ENCODE data around the gene HIPK2.
A peak's percentile ranks its signal among the peaks of the same experiment; 100 is the strongest.

HIPK2 gene

DNA sequence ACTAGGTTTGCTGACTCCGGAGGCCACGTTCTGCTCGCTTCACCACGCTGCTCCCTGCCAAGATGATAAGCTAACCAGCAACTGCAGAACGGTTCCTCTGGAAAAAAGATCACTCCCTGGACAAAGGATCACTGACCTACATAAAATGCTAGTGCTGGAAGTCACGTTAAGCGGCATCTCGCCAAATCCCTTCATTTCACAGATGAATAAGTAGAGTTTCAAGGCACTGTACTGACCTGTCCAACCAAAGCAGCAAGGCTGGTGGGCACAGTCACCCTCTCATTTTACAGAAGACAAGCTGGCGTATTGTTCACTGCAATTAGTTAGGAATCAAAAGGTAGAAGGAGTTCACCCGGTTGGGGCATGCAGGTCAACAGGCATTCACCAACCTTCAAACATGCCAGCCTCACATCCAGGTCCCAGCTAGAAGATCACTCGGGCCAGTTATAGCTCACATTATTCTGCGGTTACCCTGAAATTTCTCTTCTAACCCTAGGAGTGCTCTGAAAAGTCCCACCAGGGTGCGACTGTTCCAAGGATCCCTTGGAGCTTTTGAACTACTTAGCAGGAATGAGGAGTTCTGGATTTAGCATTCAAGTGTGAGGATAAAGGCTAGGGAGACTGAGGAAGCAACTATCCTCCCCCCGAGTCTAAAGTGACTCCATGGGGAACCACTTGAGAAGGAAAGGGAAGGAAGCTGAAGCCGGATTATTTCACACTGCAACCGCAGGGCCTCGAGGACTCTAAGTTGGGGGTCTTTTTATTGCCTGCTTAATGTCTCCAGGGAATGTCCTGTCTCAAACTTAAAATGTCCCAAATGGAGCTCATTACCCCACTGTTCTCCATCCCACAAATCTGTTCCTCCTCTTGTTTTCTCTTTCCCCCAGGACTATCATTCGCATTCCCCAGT is 32.8 kb downstream of the HIPK2 start:
- Histone ChIP-seq H3K4me1 (ENCODE audit: control insufficient read depth, low read depth, low read length) (peaks cover 14% of the 10 kb centered on the region), H3K18ac (ENCODE audit: low read length) (no peak overlapping the region), H2BK15ac (replicated peaks; ENCODE audit: low read depth) (no peak overlapping the region), H2BK5ac (ENCODE audit: low read length) (no peak overlapping the region), H3K36me3 (ENCODE audit: control insufficient read depth, insufficient read depth, low read length) (no peaks in the 10 kb centered on the region), H3K56ac (ENCODE audit: low read length) (no peak overlapping the region), H3K79me1 (ENCODE audit: low read length) (peaks cover 12% of the 10 kb centered on the region), H4K5ac (ENCODE audit: low read length) (no peak overlapping the region), H3K9ac (ENCODE audit: low read length) (no peak overlapping the region), H3K79me2 (ENCODE audit: control insufficient read depth, insufficient read depth, low read length) (no peaks in the 10 kb centered on the region), H2BK120ac (ENCODE audit: low read depth, low read length) (no peak overlapping the region), H3K27ac (ENCODE audit: low read depth, low read length) (no peak overlapping the region), H4K8ac (ENCODE audit: low read depth, low read length) (no peak overlapping the region), H3K27me3 (ENCODE audit: insufficient read depth, low read length, poor library complexity) (no peaks in the 10 kb centered on the region), H3K4me3 (ENCODE audit: low read length) (no peak overlapping the region), H2AK5ac (ENCODE audit: low read length) (no peak overlapping the region), H3K4me2 (ENCODE audit: low read length) (no peak overlapping the region), H3K4ac (ENCODE audit: low read depth, low read length) (no peak overlapping the region), H3K23ac (ENCODE audit: low read length) (no peak overlapping the region)
- no CpG with 5 or more reads among the region's 18 CpGs for WGBS (ENCODE audit: extremely low coverage, insufficient coverage, low lambda C conversion rate)
- DNase-seq: peak; percentile 16

DNA sequence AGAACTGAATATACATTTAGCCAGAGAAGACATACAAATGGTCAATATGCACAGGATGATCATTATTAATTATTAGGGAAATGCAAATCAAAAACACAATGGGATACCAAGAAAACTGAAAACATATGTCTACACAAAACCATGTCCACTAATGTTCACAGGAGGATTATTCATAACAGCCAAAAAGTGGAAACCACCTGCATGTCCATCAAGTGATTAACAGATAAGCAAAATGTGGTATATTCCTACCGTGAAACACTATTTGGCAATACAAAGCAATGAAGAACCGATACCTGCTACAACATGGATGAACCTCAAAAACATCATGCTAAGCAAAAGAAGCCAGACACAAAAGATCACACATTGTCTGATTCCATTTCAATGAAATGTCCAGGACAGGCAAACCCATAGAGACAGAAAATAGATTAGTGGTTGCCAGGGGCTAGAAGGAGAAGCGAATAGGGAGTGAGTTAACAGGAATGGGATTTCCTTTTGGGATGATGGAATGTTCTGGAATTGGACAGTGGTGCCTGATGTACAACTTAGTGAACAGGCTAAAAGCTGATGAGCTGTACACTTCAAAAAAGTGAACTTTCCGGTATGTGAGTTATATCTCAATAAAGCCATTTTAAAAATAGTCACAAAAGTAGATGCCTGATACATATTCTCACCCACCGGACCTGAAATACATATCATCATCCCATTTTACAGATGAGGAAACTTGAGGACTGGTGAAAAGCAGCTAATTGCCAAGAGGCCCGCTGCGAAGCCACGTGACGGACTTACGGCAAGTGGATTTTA is 33.6 kb downstream of the HIPK2 start:
- no peaks in the 10 kb centered on the region for H3K27me3 ChIP-seq (ENCODE audit: insufficient read depth, low read length, poor library complexity)
- peaks cover 9% of the 10 kb centered on the region for H3K79me1 ChIP-seq (ENCODE audit: low read length)
- H3K4me2 ChIP-seq (ENCODE audit: low read length): no peak overlapping the region
- no peak overlapping the region for H2BK15ac ChIP-seq (replicated peaks; ENCODE audit: low read depth)
- H3K18ac ChIP-seq (ENCODE audit: low read length): no peak overlapping the region
- H3K79me2 ChIP-seq (ENCODE audit: control insufficient read depth, insufficient read depth, low read length): no peaks in the 10 kb centered on the region
- H4K8ac ChIP-seq (ENCODE audit: low read depth, low read length): no peak overlapping the region
- no peaks in the 10 kb centered on the region for H3K36me3 ChIP-seq (ENCODE audit: control insufficient read depth, insufficient read depth, low read length)
- WGBS (ENCODE audit: extremely low coverage, insufficient coverage, low lambda C conversion rate): no CpG with 5 or more reads among the region's 10 CpGs
- no peak for DNase-seq
- no peak overlapping the region for H3K9ac ChIP-seq (ENCODE audit: low read length)
- H2AK5ac ChIP-seq (ENCODE audit: low read length): no peak overlapping the region
- peaks cover 14% of the 10 kb centered on the region for H3K4me1 ChIP-seq (ENCODE audit: control insufficient read depth, low read depth, low read length)
- H2BK120ac ChIP-seq (ENCODE audit: low read depth, low read length): no peak overlapping the region
- no peak overlapping the region for H2BK5ac ChIP-seq (ENCODE audit: low read length)
- no peak overlapping the region for H3K4ac ChIP-seq (ENCODE audit: low read depth, low read length)
- no peak overlapping the region for H3K4me3 ChIP-seq (ENCODE audit: low read length)
- no peak overlapping the region for H3K56ac ChIP-seq (ENCODE audit: low read length)
- no peak overlapping the region for H3K27ac ChIP-seq (ENCODE audit: low read depth, low read length)
- no peak overlapping the region for H3K23ac ChIP-seq (ENCODE audit: low read length)
- no peak overlapping the region for H4K5ac ChIP-seq (ENCODE audit: low read length)

DNA sequence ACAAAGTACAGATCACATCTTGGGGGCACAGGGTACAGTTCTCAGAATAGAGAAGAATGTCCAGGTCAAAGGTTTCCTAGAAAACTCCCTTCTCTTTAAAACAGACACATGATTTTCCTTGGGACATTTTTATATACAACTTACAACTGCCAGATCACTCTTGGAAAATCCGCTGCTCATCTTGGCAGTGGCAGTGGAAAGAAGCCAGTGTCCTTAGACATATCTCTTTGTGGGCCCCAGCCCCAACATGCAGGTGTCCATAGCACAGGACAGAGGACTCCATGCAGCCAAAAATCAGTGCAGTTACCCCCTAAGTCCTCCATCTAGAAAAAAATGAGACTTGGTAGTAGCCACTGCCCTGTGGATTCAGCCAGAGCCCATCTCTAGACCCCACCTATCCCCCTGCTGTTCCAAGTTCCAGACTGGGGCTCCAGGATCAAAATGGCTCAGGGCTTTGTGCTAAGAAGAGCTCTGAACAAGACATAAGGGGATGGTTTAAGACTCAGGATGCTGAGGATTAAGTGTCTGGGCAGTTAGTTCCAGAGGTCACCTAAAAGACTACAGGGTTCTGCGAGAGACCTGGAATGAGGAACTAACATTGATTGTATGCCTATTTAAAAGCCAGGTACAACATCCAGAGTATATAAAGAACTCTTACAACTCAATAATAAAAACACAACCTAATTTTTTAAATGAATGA is 34.4 kb downstream of the HIPK2 start:
- H3K79me2 ChIP-seq (ENCODE audit: control insufficient read depth, insufficient read depth, low read length): no peaks in the 10 kb centered on the region
- H2BK5ac ChIP-seq (ENCODE audit: low read length): no peak overlapping the region
- DNase-seq: no peak
- H3K4ac ChIP-seq (ENCODE audit: low read depth, low read length): no peak overlapping the region
- H3K79me1 ChIP-seq (ENCODE audit: low read length): peaks cover 9% of the 10 kb centered on the region
- H3K27ac ChIP-seq (ENCODE audit: low read depth, low read length): no peak overlapping the region
- no peak overlapping the region for H3K56ac ChIP-seq (ENCODE audit: low read length)
- no peaks in the 10 kb centered on the region for H3K27me3 ChIP-seq (ENCODE audit: insufficient read depth, low read length, poor library complexity)
- no peak overlapping the region for H2BK15ac ChIP-seq (replicated peaks; ENCODE audit: low read depth)
- no peak overlapping the region for H3K9ac ChIP-seq (ENCODE audit: low read length)
- H3K18ac ChIP-seq (ENCODE audit: low read length): no peak overlapping the region
- no peak overlapping the region for H4K8ac ChIP-seq (ENCODE audit: low read depth, low read length)
- H3K4me2 ChIP-seq (ENCODE audit: low read length): no peak overlapping the region
- no CpG with 5 or more reads among the region's 2 CpGs for WGBS (ENCODE audit: extremely low coverage, insufficient coverage, low lambda C conversion rate)
- no peak overlapping the region for H2AK5ac ChIP-seq (ENCODE audit: low read length)
- H3K36me3 ChIP-seq (ENCODE audit: control insufficient read depth, insufficient read depth, low read length): no peaks in the 10 kb centered on the region
- no peak overlapping the region for H3K4me3 ChIP-seq (ENCODE audit: low read length)
- H3K4me1 ChIP-seq (ENCODE audit: control insufficient read depth, low read depth, low read length): peaks cover 14% of the 10 kb centered on the region
- H2BK120ac ChIP-seq (ENCODE audit: low read depth, low read length): no peak overlapping the region
- no peak overlapping the region for H3K23ac ChIP-seq (ENCODE audit: low read length)
- no peak overlapping the region for H4K5ac ChIP-seq (ENCODE audit: low read length)

DNA sequence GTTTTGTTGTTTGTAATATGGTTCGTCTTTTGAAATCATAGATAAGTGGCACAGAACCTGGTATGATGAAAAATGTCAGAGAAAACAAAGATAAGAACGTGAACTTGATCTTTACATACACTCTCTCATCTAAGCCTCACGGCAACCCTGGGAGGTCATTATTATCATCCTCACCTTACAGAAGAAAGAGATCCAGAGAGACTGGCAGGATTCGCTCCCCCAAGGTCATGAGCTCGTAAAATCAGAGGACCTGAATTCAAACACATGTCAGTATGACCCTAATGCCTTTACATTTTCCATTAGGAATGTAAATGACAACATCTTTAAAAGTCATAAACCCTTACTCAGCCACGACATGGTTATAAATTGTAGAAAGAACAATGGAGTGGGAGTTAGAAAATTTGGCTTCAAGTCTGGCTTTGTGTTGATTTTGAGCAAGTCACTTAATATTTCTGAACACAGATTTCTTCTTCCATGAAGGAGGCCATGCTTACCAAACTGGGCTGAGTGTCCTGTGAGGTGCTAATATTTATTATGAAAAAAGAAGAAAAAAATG is 35.9 kb downstream of the HIPK2 start:
- Histone ChIP-seq H3K36me3 (ENCODE audit: control insufficient read depth, insufficient read depth, low read length) (no peaks in the 10 kb centered on the region), H4K5ac (ENCODE audit: low read length) (no peak overlapping the region), H3K4me2 (ENCODE audit: low read length) (no peak overlapping the region), H2BK15ac (replicated peaks; ENCODE audit: low read depth) (no peak overlapping the region), H3K18ac (ENCODE audit: low read length) (no peak overlapping the region), H3K4ac (ENCODE audit: low read depth, low read length) (no peak overlapping the region), H3K27me3 (ENCODE audit: insufficient read depth, low read length, poor library complexity) (no peaks in the 10 kb centered on the region), H3K4me1 (ENCODE audit: control insufficient read depth, low read depth, low read length) (peaks cover 14% of the 10 kb centered on the region), H3K79me1 (ENCODE audit: low read length) (peaks cover 9% of the 10 kb centered on the region), H3K9ac (ENCODE audit: low read length) (no peak overlapping the region), H3K4me3 (ENCODE audit: low read length) (no peak overlapping the region), H2BK5ac (ENCODE audit: low read length) (no peak overlapping the region), H2BK120ac (ENCODE audit: low read depth, low read length) (no peak overlapping the region), H3K79me2 (ENCODE audit: control insufficient read depth, insufficient read depth, low read length) (no peaks in the 10 kb centered on the region), H3K23ac (ENCODE audit: low read length) (no peak overlapping the region), H4K8ac (ENCODE audit: low read depth, low read length) (no peak overlapping the region), H3K27ac (ENCODE audit: low read depth, low read length) (no peak overlapping the region), H2AK5ac (ENCODE audit: low read length) (no peak overlapping the region), H3K56ac (ENCODE audit: low read length) (no peak overlapping the region)
- WGBS (ENCODE audit: extremely low coverage, insufficient coverage, low lambda C conversion rate): no CpG with 5 or more reads among the region's 6 CpGs
- DNase-seq: no peak

DNA sequence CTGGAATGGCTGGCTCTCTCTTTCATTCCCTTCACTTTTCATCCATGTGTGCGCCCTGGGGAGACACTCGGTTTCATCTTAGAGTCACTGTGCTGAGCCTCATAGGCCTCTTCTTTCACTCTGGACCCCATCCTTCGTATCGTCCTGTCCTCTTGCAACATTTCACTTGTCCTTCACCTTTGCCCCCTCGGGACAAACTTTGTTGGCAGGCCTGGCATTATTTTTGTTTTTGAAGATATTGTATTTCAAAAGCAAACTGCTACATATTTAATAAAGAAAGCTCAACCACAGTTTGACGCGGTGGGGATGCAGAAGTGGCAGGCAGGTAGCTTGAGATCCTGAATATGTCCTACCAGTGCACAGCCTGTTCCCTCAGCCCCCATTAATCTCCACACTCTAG is 36.6 kb downstream of the HIPK2 start:
- Histone ChIP-seq H3K4ac (ENCODE audit: low read depth, low read length) (no peak overlapping the region), H3K79me2 (ENCODE audit: control insufficient read depth, insufficient read depth, low read length) (no peaks in the 10 kb centered on the region), H3K4me2 (ENCODE audit: low read length) (no peak overlapping the region), H3K18ac (ENCODE audit: low read length) (no peak overlapping the region), H3K79me1 (ENCODE audit: low read length) (peaks cover 9% of the 10 kb centered on the region), H3K4me1 (ENCODE audit: control insufficient read depth, low read depth, low read length) (peaks cover 12% of the 10 kb centered on the region), H3K23ac (ENCODE audit: low read length) (no peak overlapping the region), H2BK15ac (replicated peaks; ENCODE audit: low read depth) (no peak overlapping the region), H3K4me3 (ENCODE audit: low read length) (no peak overlapping the region), H4K5ac (ENCODE audit: low read length) (no peak overlapping the region), H3K27me3 (ENCODE audit: insufficient read depth, low read length, poor library complexity) (no peaks in the 10 kb centered on the region), H2BK120ac (ENCODE audit: low read depth, low read length) (no peak overlapping the region), H3K36me3 (ENCODE audit: control insufficient read depth, insufficient read depth, low read length) (no peaks in the 10 kb centered on the region), H4K8ac (ENCODE audit: low read depth, low read length) (no peak overlapping the region), H2AK5ac (ENCODE audit: low read length) (no peak overlapping the region), H3K9ac (ENCODE audit: low read length) (no peak overlapping the region), H3K56ac (ENCODE audit: low read length) (no peak overlapping the region), H3K27ac (ENCODE audit: low read depth, low read length) (no peak overlapping the region), H2BK5ac (ENCODE audit: low read length) (no peak overlapping the region)
- no peak for DNase-seq
- WGBS (ENCODE audit: extremely low coverage, insufficient coverage, low lambda C conversion rate): no CpG with 5 or more reads among the region's 7 CpGs
